ENCODE results near the gene PTPRR.

- TF ChIP-seq CTCF (IDR thresholded peaks at IDR 0.05) (no peak), EZH2 (IDR thresholded peaks at IDR 0.05; ENCODE audit: borderline replicate concordance, insufficient read depth, low read depth, low read length, poor library complexity, severe bottlenecking) (no peak)
Measured at GRCh38 chr12:70747445-70748260, 172.9 kb downstream of the PTPRR start.

All from B cell (primary cell).